Activated B cell treated with CpG ODN at 0.5 μM for 24 hours (primary cell): ENCODE measurements around the gene SIRT3. TPM values are rescaled to one million over a fixed set of nuclear protein-coding genes. Genes with fewer than 3 reads are reported as not detected.
"Not testable (repeated sequence)": the region's sequence is repeated elsewhere in the genome, so short reads cannot be mapped to it uniquely, and the experiment has no call there.

Source experiments
- ATAC-seq: fragments of 200-7000 bp; cut with Tn5 transposase; one replicate; pipeline ENCODE4 v1.10.0; 2021; ENCODE audit warnings: low read depth, mild to moderate bottlenecking, moderate library complexity
- CTCF ChIA-PET: fragments of 350-600 bp; sonication (Branson Sonifier 250); formaldehyde crosslinking; loops from one replicate; lab custom pipeline; 2021; ENCODE audit warnings: antibody characterized with exemption; lab: Charles Lee
- POLR2A ChIA-PET: fragments of 350-600 bp; sonication (Branson Sonifier 250); formaldehyde crosslinking; loops from one replicate; lab custom pipeline; 2021; ENCODE audit warnings: antibody characterized with exemption; lab: Charles Lee
- DNase-seq: peaks from one replicate; pipeline ENCODE4 v3.0.0; 2022
- H3K27ac Mint-ChIP-seq: one replicate; pipeline ENCODE4 v1.8.0; 2020; ENCODE audit warnings: mixed read lengths
- H3K27me3 Mint-ChIP-seq: one replicate; pipeline ENCODE4 v1.8.0; 2021; ENCODE audit warnings: mixed read lengths
- H3K36me3 Mint-ChIP-seq: one replicate; pipeline ENCODE4 v1.8.0; 2021; ENCODE audit warnings: low read depth, mixed read lengths
- H3K4me1 Mint-ChIP-seq: one replicate; pipeline ENCODE4 v1.8.0; 2021; ENCODE audit warnings: mixed read lengths
- H3K4me3 Mint-ChIP-seq: one replicate; pipeline ENCODE4 v1.8.0; 2020; ENCODE audit warnings: mild to moderate bottlenecking, mixed read lengths
- H3K9me3 Mint-ChIP-seq: one replicate; pipeline ENCODE4 v1.8.0; 2020; ENCODE audit warnings: mixed read lengths
- intact Hi-C: fragments of 100-400 bp; cut with micrococcal nuclease; formaldehyde crosslinking; loops from one replicate; pipeline ENCODE4 v1.15.1; 2024
- total RNA-seq: library from RNA; stranded (reverse); gene quantifications from 2 replicates; pipeline ENCODE4 v1.2.3, GENCODE V29; 2022
- TF ChIP-seq, protein P1 (sequence below): fragments of 200-600 bp; IDR thresholded peaks from one replicate; pipeline ENCODE4 v1.8.0; 2022; ENCODE audit warnings: antibody characterized with exemption, mild to moderate bottlenecking

SIRT3 gene
- total RNA-seq, 1 donor from 2014 or later: 21.8 TPM

DNA sequence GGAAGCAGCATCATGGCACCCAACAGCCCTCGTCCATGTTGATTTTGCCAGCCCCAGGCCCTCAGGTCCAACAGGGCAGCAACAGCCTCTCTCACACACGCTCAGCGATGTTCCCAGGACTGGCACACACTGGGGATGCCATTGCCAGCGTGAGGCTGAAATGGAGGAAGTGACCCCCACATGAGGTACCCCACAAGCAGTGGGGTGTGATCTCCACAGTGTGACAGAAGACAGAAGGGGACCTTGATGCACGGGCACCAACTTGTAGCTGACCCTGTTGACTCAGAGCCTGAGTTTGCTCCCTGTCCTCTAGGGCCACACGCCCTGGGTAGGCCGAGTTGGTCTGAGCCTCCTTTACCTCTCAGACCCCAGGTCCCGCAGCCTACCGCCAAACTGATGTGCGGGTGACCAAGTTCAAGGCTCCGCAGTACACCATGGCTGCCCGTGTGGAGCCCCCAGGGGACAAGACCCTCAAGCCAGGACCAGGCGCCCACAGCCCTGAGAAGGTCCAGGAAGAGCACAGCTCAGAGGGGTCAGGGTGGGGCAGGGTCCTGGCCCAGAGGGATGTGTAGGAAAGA is 37.0 kb downstream of the SIRT3 start:
- ChIA-PET CTCF (no interaction called here), POLR2A (interaction anchor here (0.6 to 0.7 kb wide), 2 partner anchors 29 to 74 kb away, joined by 5 to 6 read pairs; no protein-coding TSS in a partner anchor)
- DNase-seq: no peak
- Mint-ChIP-seq H3K27me3 (no peaks in the 10 kb centered on the region), H3K4me1 (peaks cover 22% of the 10 kb centered on the region), H3K36me3 (peaks cover 25% of the 10 kb centered on the region), H3K9me3 (no peaks in the 10 kb centered on the region), H3K27ac (no peak overlapping the region), H3K4me3 (no peak overlapping the region)
- intact Hi-C loops: no loop called here
- TF ChIP-seq, protein P1, sequence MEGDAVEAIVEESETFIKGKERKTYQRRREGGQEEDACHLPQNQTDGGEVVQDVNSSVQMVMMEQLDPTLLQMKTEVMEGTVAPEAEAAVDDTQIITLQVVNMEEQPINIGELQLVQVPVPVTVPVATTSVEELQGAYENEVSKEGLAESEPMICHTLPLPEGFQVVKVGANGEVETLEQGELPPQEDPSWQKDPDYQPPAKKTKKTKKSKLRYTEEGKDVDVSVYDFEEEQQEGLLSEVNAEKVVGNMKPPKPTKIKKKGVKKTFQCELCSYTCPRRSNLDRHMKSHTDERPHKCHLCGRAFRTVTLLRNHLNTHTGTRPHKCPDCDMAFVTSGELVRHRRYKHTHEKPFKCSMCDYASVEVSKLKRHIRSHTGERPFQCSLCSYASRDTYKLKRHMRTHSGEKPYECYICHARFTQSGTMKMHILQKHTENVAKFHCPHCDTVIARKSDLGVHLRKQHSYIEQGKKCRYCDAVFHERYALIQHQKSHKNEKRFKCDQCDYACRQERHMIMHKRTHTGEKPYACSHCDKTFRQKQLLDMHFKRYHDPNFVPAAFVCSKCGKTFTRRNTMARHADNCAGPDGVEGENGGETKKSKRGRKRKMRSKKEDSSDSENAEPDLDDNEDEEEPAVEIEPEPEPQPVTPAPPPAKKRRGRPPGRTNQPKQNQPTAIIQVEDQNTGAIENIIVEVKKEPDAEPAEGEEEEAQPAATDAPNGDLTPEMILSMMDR: no peak
- no peak for ATAC-seq

DNA sequence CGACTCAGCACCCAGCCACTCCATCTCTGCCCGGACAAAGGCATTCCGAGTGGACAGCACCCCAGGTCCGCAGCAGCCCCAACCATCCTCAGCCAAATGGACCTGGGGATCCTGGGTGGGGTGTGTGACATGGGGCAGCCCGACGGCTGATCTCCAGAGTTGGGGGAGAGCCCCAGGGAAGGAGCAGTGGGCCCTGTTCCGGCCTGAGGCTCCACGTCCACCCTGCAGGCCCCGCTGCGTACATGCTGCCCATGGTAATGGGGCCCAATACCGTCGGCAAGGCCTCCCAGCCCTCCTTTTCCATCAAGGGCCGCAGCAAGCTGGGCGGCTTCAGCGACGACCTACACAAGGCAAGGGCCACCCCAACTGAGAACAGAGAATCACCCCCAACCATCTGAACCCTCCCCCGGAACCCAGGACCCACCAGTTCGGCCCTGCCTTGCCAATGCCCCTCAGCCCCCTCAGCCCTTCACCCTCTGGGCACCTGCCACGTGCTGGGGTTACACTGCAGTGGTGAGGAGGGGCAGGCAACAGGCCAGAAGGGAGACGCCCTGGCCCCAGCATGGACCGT is 37.8 kb downstream of the SIRT3 start:
- ChIA-PET POLR2A (no interaction called here), CTCF (no interaction called here)
- Mint-ChIP-seq H3K4me1 (peaks cover 19% of the 10 kb centered on the region), H3K36me3 (peaks cover 18% of the 10 kb centered on the region), H3K9me3 (no peaks in the 10 kb centered on the region), H3K4me3 (no peak overlapping the region), H3K27ac (no peak overlapping the region), H3K27me3 (no peaks in the 10 kb centered on the region)
- ATAC-seq (no peak), DNase-seq (no peak)
- TF ChIP-seq, protein P1: no peak
- intact Hi-C loops: no loop called here

DNA sequence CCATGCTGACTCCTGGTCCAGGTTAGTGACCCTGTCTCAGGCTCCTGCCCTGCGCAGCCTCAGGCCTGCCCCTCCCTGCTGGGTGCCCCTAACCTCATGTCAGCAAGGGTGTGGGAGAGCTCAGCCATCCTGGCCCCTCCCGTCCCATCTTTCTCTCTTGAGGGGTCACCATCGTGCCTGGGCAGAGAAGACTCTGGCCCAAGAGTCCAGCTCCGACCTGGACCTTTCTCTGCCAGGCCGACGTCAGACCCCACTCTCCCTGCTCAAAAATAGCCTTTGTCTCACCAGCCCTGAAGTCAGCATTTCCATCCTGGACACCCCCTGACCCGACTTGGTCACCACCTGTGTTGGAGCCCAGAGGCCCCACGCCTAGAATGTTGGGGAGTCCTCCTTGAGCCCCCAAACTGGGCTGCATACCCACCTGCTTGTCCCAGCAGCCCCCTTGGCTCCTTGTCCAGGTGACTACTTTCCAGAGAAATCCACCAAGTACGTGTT is 38.4 kb downstream of the SIRT3 start:
- ChIA-PET POLR2A (no interaction called here), CTCF (no interaction called here)
- intact Hi-C loops: no loop called here
- TF ChIP-seq, protein P1: no peak
- ATAC-seq (no peak), DNase-seq (no peak)
- no peak overlapping the region for H3K27ac Mint-ChIP-seq
- no peaks in the 10 kb centered on the region for H3K9me3 Mint-ChIP-seq
- no peak overlapping the region for H3K4me3 Mint-ChIP-seq
- H3K4me1 Mint-ChIP-seq: peaks cover 14% of the 10 kb centered on the region
- H3K36me3 Mint-ChIP-seq: peaks cover 13% of the 10 kb centered on the region
- H3K27me3 Mint-ChIP-seq: no peaks in the 10 kb centered on the region

DNA sequence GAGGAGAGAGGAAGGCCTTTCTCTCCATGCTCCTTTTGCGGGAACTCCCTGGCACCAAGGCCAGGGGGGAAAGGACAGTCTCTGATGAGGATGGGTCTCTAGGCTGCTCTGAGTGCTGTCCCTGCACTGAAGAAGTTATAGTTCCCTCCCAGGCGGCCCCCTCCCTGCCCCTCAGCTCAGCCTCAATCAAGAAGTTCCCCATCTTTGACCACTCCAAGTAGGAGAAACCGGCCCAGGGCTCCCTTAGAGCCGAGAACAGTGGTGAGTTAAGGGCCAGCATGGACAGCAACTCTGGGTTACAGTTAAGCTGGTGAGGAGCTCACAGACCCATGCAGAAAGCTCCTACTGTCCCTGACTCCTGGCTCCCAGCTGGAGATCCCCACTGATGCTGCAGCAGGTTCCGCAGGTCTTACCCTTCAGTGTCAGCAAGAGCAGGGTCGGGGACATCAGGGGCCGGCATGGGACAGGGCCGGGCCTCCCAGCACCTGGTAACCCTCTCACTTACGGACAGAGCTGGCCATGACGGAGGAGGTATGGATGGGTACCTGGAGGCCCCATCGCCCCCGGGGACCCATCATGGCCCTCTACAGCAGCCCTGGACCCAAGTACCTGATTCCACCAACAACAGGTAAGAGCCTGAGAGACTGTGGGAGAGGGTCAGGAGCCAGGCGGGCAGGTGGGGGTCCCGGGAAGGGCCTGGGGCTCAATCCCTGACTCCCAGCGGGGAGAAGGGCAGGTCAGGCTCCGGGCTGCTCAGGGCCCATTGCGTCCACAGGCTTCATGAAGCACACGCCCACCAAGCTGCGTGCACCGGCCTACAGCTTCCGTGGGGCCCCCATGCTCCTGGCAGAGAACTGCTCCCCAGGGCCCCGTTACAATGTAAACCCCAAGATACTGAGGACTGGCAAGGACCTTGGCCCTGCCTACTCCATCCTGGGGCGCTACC is 39.1 kb downstream of the SIRT3 start:
- TF ChIP-seq, protein P1: no peak
- H3K27ac Mint-ChIP-seq: no peak overlapping the region
- no peaks in the 10 kb centered on the region for H3K27me3 Mint-ChIP-seq
- H3K4me1 Mint-ChIP-seq: peaks cover 7% of the 10 kb centered on the region
- CTCF ChIA-PET: interaction anchor here (0.9 kb wide), 1 partner anchor 166 kb away, joined by 3 read pairs; no protein-coding TSS in a partner anchor
- POLR2A ChIA-PET: no interaction called here
- no peak overlapping the region for H3K4me3 Mint-ChIP-seq
- intact Hi-C loops: no loop called here
- H3K36me3 Mint-ChIP-seq: peaks cover 8% of the 10 kb centered on the region
- DNase-seq (peak; percentile 10), ATAC-seq (no peak)
- H3K9me3 Mint-ChIP-seq: no peaks in the 10 kb centered on the region

DNA sequence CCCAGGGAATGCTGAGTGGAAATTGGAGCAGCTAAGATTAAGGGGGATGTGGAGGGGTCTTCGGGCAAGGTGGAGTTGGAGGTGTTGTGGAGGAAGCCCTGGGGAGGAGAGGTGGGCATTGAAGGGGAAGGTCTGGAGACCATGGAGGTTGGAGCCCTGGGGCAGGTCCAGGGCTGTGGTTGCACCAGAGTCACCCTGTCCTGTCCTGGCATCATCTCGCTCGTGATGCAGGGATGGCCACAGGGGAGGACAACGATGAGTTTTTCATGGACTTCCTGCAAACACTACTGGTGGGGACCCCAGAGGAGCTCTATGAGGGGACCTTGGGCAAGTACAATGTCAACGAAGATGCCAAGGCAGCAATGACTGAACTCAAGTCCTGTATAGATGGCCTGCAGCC is 42.7 kb downstream of the SIRT3 start:
- POLR2A ChIA-PET, ATAC-seq, intact Hi-C loops, CTCF ChIA-PET, H3K27ac Mint-ChIP-seq, H3K4me3 Mint-ChIP-seq, H3K27me3 Mint-ChIP-seq, H3K4me1 Mint-ChIP-seq, H3K9me3 Mint-ChIP-seq, H3K36me3 Mint-ChIP-seq: not testable (repeated sequence)
- DNase-seq: peak; percentile 12

DNA sequence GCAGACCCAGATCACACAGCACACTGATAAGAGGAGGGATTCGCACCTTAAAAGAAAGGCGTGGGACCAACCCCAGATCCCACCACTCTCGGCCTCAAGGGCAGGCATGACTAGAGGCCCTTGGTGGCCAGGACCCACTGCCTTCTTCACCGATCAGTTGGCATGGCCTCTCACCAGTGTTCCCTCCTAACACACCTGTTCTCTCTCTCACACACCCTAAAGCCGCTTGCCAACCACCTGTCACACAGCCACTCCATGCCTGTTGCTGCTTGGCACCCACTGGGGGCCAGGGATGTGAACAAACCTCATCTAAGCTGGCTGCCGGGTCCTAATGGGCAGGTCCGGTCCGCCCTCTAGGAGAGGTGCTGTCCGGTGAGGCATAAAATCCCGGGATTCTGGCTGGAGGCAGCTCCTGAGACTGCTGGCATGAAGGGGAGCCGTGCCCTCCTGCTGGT is 43.4 kb downstream of the SIRT3 start, which contains the start of gene SCGB1C1:
Gene SCGB1C1, plus strand, starts transcription at position 405 of the 455 bp plus-strand sequence. Its CDS starts 22 bp downstream, at position 427.
- intact Hi-C loops, H3K27ac Mint-ChIP-seq, H3K4me3 Mint-ChIP-seq, H3K27me3 Mint-ChIP-seq, ATAC-seq, CTCF ChIA-PET, POLR2A ChIA-PET, H3K9me3 Mint-ChIP-seq, DNase-seq, H3K36me3 Mint-ChIP-seq, H3K4me1 Mint-ChIP-seq: not testable (repeated sequence)

DNA sequence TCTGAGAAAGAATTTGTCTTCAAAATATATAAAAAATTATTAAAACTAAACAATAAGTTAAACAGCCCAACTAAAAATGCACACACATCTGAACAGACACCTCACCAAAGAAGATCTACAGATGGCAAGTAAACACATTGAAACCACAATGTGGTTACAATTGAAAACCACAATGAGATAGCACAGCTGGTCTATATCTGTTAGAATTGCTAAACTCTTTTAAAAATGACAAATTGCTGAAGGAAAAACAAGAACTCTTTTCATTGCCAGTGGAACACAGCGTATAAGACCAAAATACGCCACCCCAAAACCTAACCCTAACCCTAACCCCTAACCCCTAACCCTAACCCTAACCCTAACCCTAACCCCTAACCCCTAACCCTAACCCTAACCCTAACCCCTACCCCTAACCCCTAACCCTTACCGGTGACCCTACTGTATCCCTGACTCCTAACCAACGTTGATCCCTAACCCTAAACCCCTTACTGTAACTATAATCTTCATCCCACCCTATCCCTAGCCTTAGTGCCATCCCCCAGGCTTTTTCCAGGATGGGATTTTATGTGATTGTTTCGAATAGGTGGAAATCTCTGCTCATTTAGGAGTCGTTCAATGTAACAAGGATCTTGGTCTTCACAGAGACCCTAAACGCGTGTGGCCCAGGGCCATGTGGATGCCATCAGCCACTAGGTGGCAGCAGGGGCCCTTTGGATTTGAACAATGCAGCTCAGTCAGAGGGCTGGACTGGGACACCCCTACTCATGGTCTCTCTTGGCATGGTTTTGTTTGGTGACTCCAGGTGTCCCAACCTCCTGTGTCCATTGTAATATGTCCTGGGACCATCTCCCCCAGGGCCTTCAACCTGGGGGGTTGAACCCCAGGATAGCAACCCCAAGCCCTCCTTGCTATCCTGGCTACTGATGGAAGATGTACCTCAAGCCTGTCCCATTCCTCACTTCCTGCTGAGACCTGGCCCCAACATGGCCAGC is 44.4 kb downstream of the SIRT3 start:
- H3K36me3 Mint-ChIP-seq, H3K4me1 Mint-ChIP-seq, intact Hi-C loops, CTCF ChIA-PET, H3K9me3 Mint-ChIP-seq, H3K27ac Mint-ChIP-seq, H3K4me3 Mint-ChIP-seq, H3K27me3 Mint-ChIP-seq, POLR2A ChIA-PET: not testable (repeated sequence)
- ATAC-seq (peak; percentile 51), DNase-seq (peak; percentile 16)
